ENCODE data around the gene ATG14.
A peak's percentile ranks its signal among the peaks of the same experiment; 100 is the strongest.
"Not testable (repeated sequence)": the region's sequence is repeated elsewhere in the genome, so short reads cannot be mapped to it uniquely, and the experiment has no call there.

ATG14 gene
- long read RNA-seq, full-length matches to known transcripts, result 1 of 10 reads
- long read RNA-seq, partial matches to known transcripts, result 5 of 10 reads
- long read RNA-seq, other reads (novel, unspliced or antisense), result 4 of 10 reads

DNA sequence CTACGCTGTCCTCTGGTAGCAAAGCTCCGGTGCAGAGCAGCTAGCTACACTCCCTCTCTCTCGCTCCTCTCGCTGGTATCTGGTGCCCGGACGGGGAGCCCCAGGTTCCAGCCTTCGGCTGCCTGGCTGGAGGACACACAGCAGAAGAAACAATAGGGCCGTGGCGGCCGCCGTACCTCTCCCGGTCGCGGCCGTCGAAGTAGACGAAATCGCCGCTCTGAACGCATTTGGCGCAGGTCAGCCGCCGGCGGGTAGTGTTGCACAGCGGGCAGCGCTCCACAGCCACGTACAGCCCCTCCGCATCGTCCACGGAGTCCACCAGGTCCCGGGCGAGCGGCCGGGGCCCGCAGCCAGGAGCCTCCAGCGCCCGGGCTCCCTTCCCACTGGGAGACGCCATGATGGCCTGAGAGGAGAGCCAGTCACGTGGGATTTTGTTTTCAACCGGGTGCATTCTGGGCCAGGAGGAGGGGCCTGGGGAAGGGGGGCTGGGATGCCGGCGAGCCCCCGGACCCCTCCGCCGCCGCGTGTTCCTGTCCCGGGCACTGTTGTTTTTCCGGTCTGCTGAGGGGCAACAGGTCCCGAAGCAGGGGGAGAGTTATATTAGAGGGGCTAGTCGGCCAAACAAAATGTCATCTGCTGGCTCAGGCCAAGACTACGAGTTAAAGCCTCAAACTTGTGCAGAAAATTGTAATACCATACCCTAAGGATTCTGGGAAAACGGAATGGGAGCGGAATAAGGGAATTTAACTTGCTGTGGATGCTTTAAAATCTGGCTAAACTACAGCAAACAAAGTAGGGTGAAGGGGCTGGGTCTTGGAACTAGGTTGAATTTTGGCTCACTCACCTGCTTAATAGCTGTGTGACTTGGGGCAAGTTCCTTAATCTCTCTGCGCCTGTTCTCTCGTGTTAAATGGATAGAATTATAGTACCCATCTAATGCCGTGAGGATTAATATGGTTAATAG lies at the start of gene ATG14:
Gene ATG14, minus strand, starts transcription at position 405 of the 964 bp plus-strand sequence. Its CDS starts 8 bp downstream, at position 397.
- Histone ChIP-seq H3K27me3 (ENCODE audit: insufficient read depth, poor library complexity, severe bottlenecking) (no peaks in the 10 kb centered on the region), H3K27ac (replicated peaks) (peak within 1 kb of the TSS; percentile 76), H3K4me3 (replicated peaks; ENCODE audit: insufficient read depth, low read length) (peak within 1 kb of the TSS; percentile 97)
- peak; percentile 59 to 86 for DNase-seq (ENCODE audit: low read depth in 1 of 2, low spot score in 1 of 2)
- TF ChIP-seq REST (IDR thresholded peaks at IDR 0.05; ENCODE audit: insufficient replicate concordance, low read depth) (peak; percentile 44), CTCF (IDR thresholded peaks at IDR 0.05; ENCODE audit: insufficient read depth, low read length) (no peak), POLR2AphosphoS5 (IDR thresholded peaks at IDR 0.05; ENCODE audit: low read depth) (peak; percentile 70)

GRCh38 chr14:55458800-55459515 lies 47.3 kb upstream of the ATG14 start:
- Histone ChIP-seq H3K27ac (replicated peaks) (no peak overlapping the region; the same call in 1 of the 2 replicates), H3K4me3 (replicated peaks; ENCODE audit: insufficient read depth, low read length) (no peak overlapping the region), H3K27me3 (ENCODE audit: insufficient read depth, poor library complexity, severe bottlenecking) (no peaks in the 10 kb centered on the region)
- TF ChIP-seq REST (IDR thresholded peaks at IDR 0.05; ENCODE audit: insufficient replicate concordance, low read depth) (no peak), GABPA (IDR thresholded peaks at IDR 0.05; ENCODE audit: low read depth) (no peak), POLR2AphosphoS5 (IDR thresholded peaks at IDR 0.05; ENCODE audit: low read depth) (no peak), CTCF (IDR thresholded peaks at IDR 0.05; ENCODE audit: insufficient read depth, low read length) (no peak), SPI1 (IDR thresholded peaks at IDR 0.05; ENCODE audit: borderline replicate concordance, low read depth) (peak; percentile 11; the same call in 1 of the 2 replicates)
- DNase-seq (ENCODE audit: low read depth in 1 of 2, low spot score in 1 of 2), result peak in 1 of 2 experiments; percentile 24

DNA sequence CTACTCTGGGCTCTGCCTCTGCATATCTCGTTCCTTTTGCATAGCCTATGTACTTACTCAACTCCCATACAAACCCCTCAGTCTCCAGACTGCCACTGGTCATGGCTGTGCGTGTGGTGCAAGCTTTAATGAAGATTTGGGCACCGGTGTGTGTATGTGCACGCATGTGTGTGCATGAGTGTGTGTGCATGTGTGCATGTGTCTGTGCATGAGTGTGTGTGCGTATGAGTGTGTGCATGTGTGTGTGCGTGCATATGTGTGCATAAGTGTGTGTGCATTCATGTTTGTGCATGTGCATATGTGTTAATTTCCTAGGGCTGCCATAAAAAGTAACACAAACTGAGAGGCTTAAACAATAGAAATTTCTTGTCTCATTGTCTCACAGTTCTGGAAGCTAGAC lies 45.9 kb upstream of the ATG14 start:
- no peak for DNase-seq (ENCODE audit: low read depth in 1 of 2, low spot score in 1 of 2)
- H3K27me3 ChIP-seq (ENCODE audit: insufficient read depth, poor library complexity, severe bottlenecking), result no peaks in the 10 kb centered on the region
- H3K27ac ChIP-seq (replicated peaks), result no peak overlapping the region
- TF ChIP-seq REST (IDR thresholded peaks at IDR 0.05; ENCODE audit: insufficient replicate concordance, low read depth) (no peak), SPI1 (IDR thresholded peaks at IDR 0.05; ENCODE audit: borderline replicate concordance, low read depth) (no peak), CTCF (IDR thresholded peaks at IDR 0.05; ENCODE audit: insufficient read depth, low read length) (no peak), POLR2AphosphoS5 (IDR thresholded peaks at IDR 0.05; ENCODE audit: low read depth) (no peak), GABPA (IDR thresholded peaks at IDR 0.05; ENCODE audit: low read depth) (no peak)
- no peak overlapping the region for H3K4me3 ChIP-seq (replicated peaks; ENCODE audit: insufficient read depth, low read length)

GRCh38 chr14:55456411-55456810 lies 44.8 kb upstream of the ATG14 start:
- not testable (repeated sequence) for DNase-seq (ENCODE audit: low read depth in 1 of 2, low spot score in 1 of 2); H3K4me3 ChIP-seq (replicated peaks; ENCODE audit: insufficient read depth, low read length); H3K27ac ChIP-seq (replicated peaks); H3K27me3 ChIP-seq (ENCODE audit: insufficient read depth, poor library complexity, severe bottlenecking)

All from HL-60 (cell line).